C4-2B (cell line): ENCODE results near the gene ITPR1.

Experiments used
- ZFX ChIP-seq: fragments of 450-650 bp; IDR thresholded peaks from 2 replicates; pipeline ENCODE4 v1.6.1; 2017
- TF ChIP-seq, protein P1 (sequence below): fragments of 450-650 bp; conservative IDR thresholded peaks from 2 replicates; pipeline ENCODE4 v1.5.1; 2017; ENCODE audit warnings: mild to moderate bottlenecking

- TF ChIP-seq, protein P1, sequence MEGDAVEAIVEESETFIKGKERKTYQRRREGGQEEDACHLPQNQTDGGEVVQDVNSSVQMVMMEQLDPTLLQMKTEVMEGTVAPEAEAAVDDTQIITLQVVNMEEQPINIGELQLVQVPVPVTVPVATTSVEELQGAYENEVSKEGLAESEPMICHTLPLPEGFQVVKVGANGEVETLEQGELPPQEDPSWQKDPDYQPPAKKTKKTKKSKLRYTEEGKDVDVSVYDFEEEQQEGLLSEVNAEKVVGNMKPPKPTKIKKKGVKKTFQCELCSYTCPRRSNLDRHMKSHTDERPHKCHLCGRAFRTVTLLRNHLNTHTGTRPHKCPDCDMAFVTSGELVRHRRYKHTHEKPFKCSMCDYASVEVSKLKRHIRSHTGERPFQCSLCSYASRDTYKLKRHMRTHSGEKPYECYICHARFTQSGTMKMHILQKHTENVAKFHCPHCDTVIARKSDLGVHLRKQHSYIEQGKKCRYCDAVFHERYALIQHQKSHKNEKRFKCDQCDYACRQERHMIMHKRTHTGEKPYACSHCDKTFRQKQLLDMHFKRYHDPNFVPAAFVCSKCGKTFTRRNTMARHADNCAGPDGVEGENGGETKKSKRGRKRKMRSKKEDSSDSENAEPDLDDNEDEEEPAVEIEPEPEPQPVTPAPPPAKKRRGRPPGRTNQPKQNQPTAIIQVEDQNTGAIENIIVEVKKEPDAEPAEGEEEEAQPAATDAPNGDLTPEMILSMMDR, result no peak
- TF ChIP-seq ZFX, result no peak
These were observed 311.3 kb downstream of the ITPR1 start for GRCh38 chr3:4804161-4805058.
